ENCODE data around the gene STMN3.
"Not testable (repeated sequence)": the region's sequence is repeated elsewhere in the genome, so short reads cannot be mapped to it uniquely, and the experiment has no call there.

STMN3 gene

DNA sequence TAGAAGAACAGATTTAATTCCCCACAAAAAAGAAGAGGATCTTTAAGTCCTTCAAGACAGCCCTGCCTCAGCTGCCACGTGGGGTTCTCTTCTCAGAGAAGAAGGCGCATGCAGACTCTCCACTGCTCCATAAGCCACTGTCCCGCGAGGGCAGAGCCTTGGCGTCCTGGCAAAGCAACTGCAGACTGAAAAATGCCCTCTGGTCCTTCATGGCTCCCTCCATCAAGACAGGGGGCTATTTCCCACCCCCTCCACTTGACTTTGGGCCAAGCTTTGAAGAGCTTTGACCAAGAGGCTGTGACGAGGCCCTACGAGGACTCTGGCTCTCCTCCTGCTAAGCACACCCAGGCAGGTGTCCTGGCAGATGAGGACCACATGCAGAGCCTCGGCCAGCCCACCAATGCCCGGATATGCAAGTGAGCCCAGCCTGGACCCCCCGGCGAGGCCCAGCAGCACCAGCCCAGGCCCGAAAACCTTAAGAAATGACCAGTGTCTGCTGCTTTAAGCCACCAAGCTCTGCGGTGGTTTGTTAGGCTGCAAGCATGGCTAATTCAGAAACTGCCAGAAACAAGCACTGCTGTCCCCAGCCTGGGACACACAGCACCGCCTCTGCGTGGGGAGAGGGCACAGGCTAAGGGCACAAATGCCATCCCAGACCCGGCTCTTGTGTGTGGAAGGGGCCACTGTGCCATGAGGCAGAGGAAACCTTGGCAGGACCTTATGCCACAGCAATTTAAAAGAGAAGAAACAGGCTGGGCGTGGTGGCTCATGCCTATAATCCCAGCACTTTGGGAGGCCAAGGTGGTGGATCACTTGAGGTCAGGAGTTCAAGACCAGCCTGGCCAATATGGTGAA is 42.4 kb downstream of the STMN3 start:
- TF ChIP-seq, protein P1, sequence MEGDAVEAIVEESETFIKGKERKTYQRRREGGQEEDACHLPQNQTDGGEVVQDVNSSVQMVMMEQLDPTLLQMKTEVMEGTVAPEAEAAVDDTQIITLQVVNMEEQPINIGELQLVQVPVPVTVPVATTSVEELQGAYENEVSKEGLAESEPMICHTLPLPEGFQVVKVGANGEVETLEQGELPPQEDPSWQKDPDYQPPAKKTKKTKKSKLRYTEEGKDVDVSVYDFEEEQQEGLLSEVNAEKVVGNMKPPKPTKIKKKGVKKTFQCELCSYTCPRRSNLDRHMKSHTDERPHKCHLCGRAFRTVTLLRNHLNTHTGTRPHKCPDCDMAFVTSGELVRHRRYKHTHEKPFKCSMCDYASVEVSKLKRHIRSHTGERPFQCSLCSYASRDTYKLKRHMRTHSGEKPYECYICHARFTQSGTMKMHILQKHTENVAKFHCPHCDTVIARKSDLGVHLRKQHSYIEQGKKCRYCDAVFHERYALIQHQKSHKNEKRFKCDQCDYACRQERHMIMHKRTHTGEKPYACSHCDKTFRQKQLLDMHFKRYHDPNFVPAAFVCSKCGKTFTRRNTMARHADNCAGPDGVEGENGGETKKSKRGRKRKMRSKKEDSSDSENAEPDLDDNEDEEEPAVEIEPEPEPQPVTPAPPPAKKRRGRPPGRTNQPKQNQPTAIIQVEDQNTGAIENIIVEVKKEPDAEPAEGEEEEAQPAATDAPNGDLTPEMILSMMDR (IDR thresholded peaks at IDR 0.05) = no peak
- TF ChIP-seq ZFX (IDR thresholded peaks at IDR 0.05; ENCODE audit: borderline replicate concordance) = no peak
- no peak overlapping the region for H3K27ac ChIP-seq

DNA sequence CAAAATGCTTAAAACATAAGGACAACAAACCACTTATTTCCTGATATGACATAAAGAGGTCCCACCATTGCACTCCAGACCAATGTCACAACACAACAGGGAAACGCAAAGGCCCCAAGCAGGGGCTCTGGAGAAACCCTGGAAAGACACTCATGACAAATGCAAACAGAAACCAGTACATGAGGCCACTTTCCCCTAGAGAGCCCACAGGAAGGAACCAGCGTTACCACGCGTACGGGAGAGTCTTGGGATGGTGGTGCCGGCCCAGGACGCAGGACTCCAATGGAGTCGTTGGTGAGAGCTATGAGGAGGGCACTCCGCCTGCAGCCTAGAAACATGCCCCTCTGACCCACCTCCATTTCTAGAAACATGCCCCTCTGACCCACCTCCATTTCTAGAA is 46.5 kb downstream of the STMN3 start:
- H3K27ac ChIP-seq = no peak overlapping the region
- no peak for TF ChIP-seq ZFX (IDR thresholded peaks at IDR 0.05; ENCODE audit: borderline replicate concordance)
- TF ChIP-seq, protein P1 (IDR thresholded peaks at IDR 0.05) = no peak

DNA sequence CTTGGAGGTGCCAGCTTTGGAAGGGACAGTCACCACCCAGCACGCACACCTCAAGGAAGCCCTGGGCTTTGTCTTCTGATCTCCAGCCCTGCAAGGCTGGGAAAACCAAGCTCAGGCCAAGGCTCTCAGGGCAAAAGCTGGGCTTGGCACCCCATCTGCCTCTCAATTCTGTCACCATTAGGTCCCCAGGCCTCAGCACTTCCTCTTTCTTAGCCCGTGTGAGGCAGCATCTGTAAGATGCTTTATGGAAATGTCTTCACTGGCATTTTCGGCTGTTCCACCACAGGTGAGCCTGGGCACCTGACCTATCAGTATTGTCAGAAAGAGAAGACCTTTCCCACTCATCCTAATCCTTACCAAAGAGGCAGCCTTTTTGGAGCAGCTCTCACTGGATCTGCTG is 50.9 kb downstream of the STMN3 start:
- no peak overlapping the region for H3K27ac ChIP-seq
- TF ChIP-seq ZFX (IDR thresholded peaks at IDR 0.05; ENCODE audit: borderline replicate concordance) = no peak
- TF ChIP-seq, protein P1 (IDR thresholded peaks at IDR 0.05) = no peak

DNA sequence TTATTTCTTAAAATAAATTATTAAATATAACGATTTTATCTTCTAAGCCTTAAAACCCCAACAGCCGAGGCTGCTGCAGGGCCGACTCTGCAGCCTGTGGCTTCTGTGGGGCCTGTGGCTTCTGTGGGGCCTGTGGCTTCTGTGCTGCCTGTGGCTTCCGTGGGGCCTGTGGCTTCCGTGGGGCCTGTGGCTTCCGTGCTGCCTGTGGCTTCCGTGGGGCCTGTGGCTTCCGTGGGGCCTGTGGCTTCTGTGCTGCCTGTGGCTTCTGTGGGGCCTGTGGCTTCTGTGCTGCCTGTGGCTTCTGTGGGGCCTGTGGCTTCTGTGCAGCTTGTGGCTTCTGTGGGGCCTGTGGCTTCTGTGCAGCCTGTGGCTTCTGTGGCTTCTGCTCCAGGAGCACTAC is 51.5 kb downstream of the STMN3 start:
- H3K27ac ChIP-seq = not testable (repeated sequence)

DNA sequence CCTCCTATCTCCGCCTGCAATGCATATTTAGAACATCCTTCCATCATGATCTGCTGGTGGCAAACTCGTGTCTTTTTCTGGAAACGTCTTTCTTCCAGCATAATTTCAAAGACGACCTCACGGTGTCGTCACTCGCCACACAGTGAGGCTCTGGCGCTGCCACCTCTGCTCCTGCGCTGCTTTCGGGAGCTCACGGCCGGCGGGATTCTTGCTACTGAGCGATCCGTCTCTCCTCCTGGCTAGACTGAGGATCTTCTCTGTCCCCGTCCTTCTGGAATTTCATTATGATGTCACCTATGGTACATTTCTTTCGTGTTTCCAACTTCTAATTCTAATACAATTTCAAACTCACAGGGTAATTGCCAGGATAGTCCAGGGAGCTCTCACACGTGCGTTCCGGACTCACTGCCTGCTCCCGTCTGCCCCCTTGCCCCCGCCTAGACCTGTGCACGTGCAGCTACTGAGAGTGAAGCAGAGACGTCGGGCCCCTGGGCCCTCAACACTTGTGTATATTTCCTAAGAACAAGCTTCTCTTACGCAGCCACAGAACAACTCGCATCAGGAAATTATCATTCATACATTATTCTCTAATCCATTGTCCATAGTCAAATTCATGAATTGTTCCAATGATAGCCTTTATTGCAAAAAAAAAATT is 53.7 kb downstream of the STMN3 start:
- no peak for TF ChIP-seq ZFX (IDR thresholded peaks at IDR 0.05; ENCODE audit: borderline replicate concordance)
- TF ChIP-seq, protein P1 (IDR thresholded peaks at IDR 0.05) = no peak
- H3K27ac ChIP-seq = no peak overlapping the region

DNA sequence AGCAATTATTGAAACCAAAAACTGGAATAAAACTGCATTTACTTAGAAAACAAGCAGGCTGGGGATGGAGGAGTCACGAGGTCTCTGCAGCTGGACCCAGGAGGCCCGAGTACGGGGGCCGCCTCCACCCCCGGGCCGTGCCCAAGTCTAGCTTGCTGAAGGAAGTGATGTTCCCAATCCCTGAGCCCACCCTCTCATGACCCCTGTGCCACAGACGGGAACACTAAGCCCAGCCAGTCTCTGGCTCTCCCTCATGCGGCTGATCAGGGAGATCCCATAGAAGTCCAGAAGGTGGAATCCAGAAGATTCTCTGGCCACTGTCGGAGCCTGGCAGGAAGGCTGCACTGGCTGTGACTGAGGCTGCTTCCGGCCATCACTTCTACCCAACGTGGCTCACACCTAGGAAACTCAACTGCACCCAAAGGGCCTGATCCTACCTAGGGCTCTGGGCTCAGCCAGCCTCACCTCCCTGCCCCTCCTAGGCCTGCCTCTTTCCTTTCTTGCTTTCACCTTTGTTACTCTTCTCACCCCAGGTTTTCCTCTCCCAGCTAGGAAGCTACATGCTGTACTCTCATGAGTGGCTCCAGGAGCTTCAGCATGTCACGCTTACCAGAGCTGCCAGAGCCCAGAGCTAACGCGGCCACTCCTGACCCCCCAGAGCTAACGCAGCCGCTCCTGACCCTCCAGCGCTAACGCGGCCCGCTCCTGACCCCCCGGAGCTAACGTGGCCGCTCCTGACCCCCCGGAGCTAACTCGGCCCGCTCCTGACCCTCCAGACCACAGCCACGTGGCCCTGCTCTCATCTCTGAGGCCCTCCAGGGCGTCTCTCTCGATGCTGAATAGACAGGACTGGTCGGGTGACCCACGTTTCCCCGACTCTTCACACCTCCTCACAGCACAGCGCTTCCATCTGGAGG is 54.5 kb downstream of the STMN3 start:
- no peak overlapping the region for H3K27ac ChIP-seq
- no peak for TF ChIP-seq ZFX (IDR thresholded peaks at IDR 0.05; ENCODE audit: borderline replicate concordance)
- TF ChIP-seq, protein P1 (IDR thresholded peaks at IDR 0.05) = no peak

DNA sequence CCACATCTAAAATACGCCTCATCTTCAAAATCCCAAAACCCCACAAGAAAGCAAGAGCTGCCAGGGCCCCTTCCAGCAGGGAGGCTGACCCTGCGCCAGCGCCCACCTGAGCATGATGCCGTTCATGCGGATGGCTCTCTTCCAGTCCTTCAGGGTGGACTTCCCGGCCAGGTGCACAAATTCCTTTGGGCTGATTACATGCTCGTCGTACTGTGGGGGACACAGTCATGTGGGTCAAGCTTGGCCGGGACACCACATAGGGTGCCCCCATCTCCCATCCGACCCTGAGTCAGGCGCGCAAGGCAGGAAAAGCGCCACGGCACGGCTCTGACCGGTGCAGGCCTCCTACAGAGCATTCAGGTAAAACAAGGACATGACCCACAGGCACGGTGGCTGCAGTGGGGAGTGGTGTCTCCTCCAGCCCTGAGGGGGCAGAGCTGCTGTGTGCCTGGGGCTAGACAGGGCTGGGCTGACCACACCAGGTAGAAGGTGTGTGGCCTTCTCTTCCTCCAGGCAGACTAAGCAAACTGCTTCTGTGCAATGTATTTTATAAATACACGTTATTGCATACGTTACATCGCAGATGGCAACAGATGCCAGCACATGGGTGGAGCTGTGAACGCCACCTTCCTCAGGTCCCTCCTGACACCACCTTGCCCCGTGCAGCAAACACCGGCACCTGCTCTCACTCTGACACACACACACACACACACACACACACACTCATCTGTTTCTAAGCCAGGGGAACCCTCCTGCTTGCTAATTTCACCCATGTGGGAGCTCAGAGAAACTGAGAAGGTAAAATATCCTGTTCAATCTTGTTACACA is 55.4 kb downstream of the STMN3 start:
- TF ChIP-seq, protein P1 (IDR thresholded peaks at IDR 0.05) = no peak
- no peak overlapping the region for H3K27ac ChIP-seq
